Fibroblast of pulmonary artery (primary cell): ENCODE measurements around the gene MLXIP.

Experiments used
- DNase-seq: peaks from one replicate; pipeline ENCODE4 v3.0.0-alpha.2; 2010; ENCODE audit warnings: low read depth
- H3K4me3 ChIP-seq: replicated peaks from 2 replicates; pipeline ENCODE4 v1.5.1; 2011; ENCODE audit warnings: low read depth, mild to moderate bottlenecking, control low read depth, low read length, moderate library complexity
- CTCF ChIP-seq: IDR thresholded peaks from 2 replicates; pipeline ENCODE4 v1.5.1; 2011; ENCODE audit warnings: mild to moderate bottlenecking, control low read depth, low read length, inconsistent platforms; ENCODE audit errors: missing control alignments

Gene MLXIP

GRCh38 chr12:122123051-122123760, 44.6 kb downstream of the MLXIP start:
- DNase-seq: peak; percentile 77
- peak; percentile 68 for TF ChIP-seq CTCF
- no peak overlapping the region for H3K4me3 ChIP-seq

GRCh38 chr12:122123761-122124145, 45.2 kb downstream of the MLXIP start:
- no peak for DNase-seq
- TF ChIP-seq CTCF: no peak
- no peak overlapping the region for H3K4me3 ChIP-seq

- TF ChIP-seq CTCF: no peak
- H3K4me3 ChIP-seq: no peak overlapping the region
- no peak for DNase-seq
Measured at GRCh38 chr12:122124370-122124769, 45.8 kb downstream of the MLXIP start.

GRCh38 chr12:122125452-122126341, 47.1 kb downstream of the MLXIP start:
- TF ChIP-seq CTCF: no peak
- no peak overlapping the region for H3K4me3 ChIP-seq
- no peak for DNase-seq

GRCh38 chr12:122126342-122126635, 47.7 kb downstream of the MLXIP start:
- no peak for DNase-seq
- H3K4me3 ChIP-seq: no peak overlapping the region
- no peak for TF ChIP-seq CTCF

- no peak for TF ChIP-seq CTCF
- no peak for DNase-seq
- no peak overlapping the region for H3K4me3 ChIP-seq
Measured at GRCh38 chr12:122126713-122127597, 48.4 kb downstream of the MLXIP start.
